Stimulated activated CD8-positive, alpha-beta memory T cell treated with anti-CD3 and anti-CD28 coated beads, Interleukin-7, amount 100 ng/mL, for 1 hour (primary cell): Measurements from ENCODE around the gene H19.

Experiments used
- DNase-seq, 2 donors: peaks; one replicate each; pipeline ENCODE4 v3.0.0-alpha.2; 2020; ENCODE audit warnings: low read depth in 2 of 2

Gene H19

GRCh38 chr11:1983601-1983961 is 14.1 kb downstream of the H19 start:
- DNase-seq: no peak

GRCh38 chr11:1982873-1983600 is 14.6 kb downstream of the H19 start:
- no peak for DNase-seq

- no peak for DNase-seq
Measured at GRCh38 chr11:1979607-1980006, 18.0 kb downstream of the H19 start.

GRCh38 chr11:1978720-1979473 is 18.7 kb downstream of the H19 start:
- DNase-seq: no peak

GRCh38 chr11:1975185-1975584 is 22.5 kb downstream of the H19 start:
- DNase-seq: no peak

GRCh38 chr11:1970956-1971355 is 26.7 kb downstream of the H19 start:
- no peak for DNase-seq

GRCh38 chr11:1969776-1970175 is 27.9 kb downstream of the H19 start:
- DNase-seq: no peak

- DNase-seq: no peak
Measured at GRCh38 chr11:1969035-1969434, 28.6 kb downstream of the H19 start.

- DNase-seq: no peak
Measured at GRCh38 chr11:1968454-1969002, 29.1 kb downstream of the H19 start.

GRCh38 chr11:1967641-1968225 is 29.9 kb downstream of the H19 start:
- DNase-seq: no peak

GRCh38 chr11:1966531-1966930 is 31.1 kb downstream of the H19 start:
- no peak for DNase-seq

GRCh38 chr11:1964955-1965354 is 32.7 kb downstream of the H19 start:
- DNase-seq: no peak

- no peak for DNase-seq
Measured at GRCh38 chr11:1964348-1964747, 33.3 kb downstream of the H19 start.

- DNase-seq: no peak
Measured at GRCh38 chr11:1963864-1964263, 33.8 kb downstream of the H19 start.

- no peak for DNase-seq
Measured at GRCh38 chr11:1959786-1960185, 37.9 kb downstream of the H19 start.

- no peak for DNase-seq
Measured at GRCh38 chr11:1958367-1958766, 39.3 kb downstream of the H19 start.

- no peak for DNase-seq
Measured at GRCh38 chr11:1953489-1954266, 44.0 kb downstream of the H19 start.

GRCh38 chr11:1952806-1953482 is 44.7 kb downstream of the H19 start:
- DNase-seq: no peak

GRCh38 chr11:1949922-1950321 is 47.7 kb downstream of the H19 start:
- DNase-seq: no peak

GRCh38 chr11:1949302-1949701 is 48.3 kb downstream of the H19 start:
- DNase-seq: no peak

- no peak for DNase-seq
Measured at GRCh38 chr11:1948389-1948788, 49.3 kb downstream of the H19 start.
